HG02973 (cell line): ENCODE results near the gene AGRN.
"Not testable (repeated sequence)": the region's sequence is repeated elsewhere in the genome, so short reads cannot be mapped to it uniquely, and the experiment has no call there.

Experiments used
- ATAC-seq: cut with Tn5 transposase; IDR thresholded peaks from one replicate; pipeline ENCODE4 v1.9.1; 2021; ENCODE audit warnings: moderate library complexity; ENCODE audit not compliant: unreplicated experiment

The AGRN gene

DNA sequence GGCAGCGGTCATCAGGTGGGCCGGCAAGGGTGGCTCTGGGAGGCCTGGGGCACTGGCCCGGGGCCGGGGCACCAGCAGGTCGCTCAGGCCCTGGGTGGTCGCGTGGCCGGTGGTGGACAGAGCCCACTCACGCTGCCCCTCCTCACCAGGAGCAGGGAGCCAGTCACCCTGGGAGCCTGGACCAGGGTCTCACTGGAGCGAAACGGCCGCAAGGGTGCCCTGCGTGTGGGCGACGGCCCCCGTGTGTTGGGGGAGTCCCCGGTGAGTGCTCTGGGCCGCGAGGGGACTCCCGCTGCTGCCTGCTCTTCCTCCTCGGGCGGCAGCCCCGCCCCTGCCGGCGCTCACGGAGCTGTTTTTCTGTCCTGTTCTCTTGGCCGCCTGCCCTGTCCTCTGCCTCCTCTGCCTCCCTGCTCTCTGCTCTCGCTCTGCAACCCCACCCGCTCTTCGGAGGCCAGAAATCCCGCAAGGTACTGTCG is 30.7 kb downstream of the AGRN start:
- no peak for ATAC-seq

DNA sequence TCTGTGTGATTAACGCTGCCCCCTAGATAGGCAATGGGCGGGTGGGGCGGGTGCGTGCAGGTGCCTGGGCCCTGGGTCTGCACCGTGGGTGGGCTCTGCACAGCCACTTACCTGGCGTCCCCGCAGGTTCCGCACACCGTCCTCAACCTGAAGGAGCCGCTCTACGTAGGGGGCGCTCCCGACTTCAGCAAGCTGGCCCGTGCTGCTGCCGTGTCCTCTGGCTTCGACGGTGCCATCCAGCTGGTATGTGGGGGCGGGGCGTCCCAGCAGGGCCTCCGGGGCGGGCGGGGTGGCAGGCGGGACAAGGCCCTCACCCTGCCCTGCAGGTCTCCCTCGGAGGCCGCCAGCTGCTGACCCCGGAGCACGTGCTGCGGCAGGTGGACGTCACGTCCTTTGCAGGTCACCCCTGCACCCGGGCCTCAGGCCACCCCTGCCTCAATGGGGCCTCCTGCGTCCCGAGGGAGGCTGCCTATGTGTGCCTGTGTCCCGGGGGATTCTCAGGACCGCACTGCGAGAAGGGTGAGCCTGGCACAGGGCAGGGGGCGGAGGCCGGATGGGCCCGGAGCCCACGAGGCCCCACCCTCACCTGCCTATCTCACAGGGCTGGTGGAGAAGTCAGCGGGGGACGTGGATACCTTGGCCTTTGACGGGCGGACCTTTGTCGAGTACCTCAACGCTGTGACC is 31.3 kb downstream of the AGRN start:
- ATAC-seq: no peak

DNA sequence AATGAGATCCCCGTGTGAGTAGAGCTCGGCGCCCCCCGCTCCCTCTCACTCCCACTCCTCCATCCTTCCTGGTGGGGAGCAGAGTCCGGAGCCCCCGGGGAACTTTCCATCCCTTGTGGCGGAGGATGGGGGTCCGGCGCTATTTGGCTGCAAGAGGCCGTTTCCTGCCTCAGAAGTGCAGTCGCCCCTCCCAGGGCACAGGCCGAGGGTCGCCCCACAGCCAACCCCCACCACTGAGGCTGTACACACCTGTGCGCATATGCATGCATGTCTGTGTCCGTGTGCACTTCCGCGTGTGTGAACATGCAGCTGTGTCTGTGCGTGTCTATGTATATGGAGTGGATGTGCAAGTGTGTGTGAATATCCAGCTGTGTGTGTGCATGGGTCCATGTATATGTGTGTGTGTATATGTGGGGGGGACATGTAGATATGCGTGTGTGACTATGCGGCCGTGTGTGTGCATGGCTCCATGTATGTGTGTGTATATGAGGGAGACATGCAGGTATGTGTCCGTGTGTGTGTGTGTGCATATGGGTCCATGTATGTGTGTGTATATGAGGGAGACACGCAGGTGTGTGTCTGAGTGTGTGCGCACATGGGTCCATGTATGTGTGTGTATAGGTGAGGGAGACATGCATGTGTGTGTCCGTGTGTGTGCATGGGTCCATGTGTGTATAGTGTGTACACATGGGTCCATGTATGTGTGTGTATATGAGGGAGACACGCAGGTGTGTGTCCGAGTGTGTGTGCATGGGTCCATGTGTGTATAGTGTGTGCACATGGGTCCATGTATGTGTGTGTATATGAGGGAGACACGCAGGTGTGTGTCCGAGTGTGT is 32.3 kb downstream of the AGRN start:
- no peak for ATAC-seq

DNA sequence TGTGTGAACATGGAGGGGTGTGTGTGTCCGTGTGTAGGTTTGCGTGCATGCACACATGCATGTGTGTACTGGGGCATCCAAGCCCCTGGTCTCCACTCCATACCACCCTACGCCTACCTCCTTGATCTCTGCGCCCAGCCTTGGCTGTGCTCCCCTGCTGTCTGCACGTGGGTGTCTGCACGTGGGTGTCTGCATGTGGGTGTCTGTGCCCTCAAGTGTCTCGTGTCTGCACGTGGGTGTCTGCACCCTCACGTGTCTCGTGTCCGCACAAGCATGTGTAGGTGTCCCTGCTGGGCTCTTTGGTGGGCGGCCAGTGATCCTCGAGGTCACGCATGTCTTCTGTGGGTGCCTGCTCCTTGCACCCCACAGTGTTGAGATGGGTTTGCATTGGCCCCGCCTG is 33.1 kb downstream of the AGRN start:
- ATAC-seq: no peak

DNA sequence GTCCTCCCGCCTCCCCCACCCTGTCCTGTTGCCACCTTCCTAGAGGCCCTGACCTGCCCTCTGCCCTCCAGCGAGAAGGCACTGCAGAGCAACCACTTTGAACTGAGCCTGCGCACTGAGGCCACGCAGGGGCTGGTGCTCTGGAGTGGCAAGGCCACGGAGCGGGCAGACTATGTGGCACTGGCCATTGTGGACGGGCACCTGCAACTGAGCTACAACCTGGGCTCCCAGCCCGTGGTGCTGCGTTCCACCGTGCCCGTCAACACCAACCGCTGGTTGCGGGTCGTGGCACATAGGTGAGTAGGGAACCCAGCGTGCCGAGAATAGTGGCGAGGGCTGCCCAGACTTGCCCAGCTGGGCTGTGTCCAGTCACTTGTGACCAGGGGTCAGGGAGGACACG is 33.8 kb downstream of the AGRN start:
- no peak for ATAC-seq

DNA sequence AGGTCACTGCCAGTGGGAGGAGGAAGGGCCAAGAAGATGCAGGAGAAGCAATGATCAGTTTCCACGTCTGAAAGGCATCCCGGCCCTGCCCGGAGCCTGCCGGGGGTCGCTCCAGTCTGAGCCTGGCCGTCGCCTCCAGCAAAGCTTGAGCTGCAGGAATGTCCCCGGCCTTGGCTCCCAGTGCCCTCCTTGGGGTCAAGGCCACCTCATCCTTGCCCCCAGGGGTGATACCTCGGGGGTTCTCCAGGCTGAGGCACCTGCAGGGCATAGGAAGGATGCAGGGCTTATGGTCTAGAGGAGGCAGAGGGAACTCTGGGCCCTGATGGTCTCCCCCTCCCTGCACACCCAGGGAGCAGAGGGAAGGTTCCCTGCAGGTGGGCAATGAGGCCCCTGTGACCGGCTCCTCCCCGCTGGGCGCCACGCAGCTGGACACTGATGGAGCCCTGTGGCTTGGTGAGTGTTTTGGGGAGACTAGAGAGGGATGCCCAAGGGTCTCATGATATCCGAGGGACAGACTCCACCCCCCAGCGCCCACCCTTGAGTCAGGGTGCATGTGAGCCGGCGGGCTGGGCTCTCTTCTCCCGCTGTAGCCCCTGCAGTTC is 34.3 kb downstream of the AGRN start:
- ATAC-seq: no peak

DNA sequence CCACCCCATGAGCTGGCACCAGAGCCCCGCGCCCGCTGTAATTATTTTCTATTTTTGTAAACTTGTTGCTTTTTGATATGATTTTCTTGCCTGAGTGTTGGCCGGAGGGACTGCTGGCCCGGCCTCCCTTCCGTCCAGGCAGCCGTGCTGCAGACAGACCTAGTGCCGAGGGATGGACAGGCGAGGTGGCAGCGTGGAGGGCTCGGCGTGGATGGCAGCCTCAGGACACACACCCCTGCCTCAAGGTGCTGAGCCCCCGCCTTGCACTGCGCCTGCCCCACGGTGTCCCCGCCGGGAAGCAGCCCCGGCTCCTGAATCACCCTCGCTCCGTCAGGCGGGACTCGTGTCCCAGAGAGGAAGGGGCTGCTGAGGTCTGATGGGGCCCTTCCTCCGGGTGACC is 35.1 kb downstream of the AGRN start:
- ATAC-seq: no peak

DNA sequence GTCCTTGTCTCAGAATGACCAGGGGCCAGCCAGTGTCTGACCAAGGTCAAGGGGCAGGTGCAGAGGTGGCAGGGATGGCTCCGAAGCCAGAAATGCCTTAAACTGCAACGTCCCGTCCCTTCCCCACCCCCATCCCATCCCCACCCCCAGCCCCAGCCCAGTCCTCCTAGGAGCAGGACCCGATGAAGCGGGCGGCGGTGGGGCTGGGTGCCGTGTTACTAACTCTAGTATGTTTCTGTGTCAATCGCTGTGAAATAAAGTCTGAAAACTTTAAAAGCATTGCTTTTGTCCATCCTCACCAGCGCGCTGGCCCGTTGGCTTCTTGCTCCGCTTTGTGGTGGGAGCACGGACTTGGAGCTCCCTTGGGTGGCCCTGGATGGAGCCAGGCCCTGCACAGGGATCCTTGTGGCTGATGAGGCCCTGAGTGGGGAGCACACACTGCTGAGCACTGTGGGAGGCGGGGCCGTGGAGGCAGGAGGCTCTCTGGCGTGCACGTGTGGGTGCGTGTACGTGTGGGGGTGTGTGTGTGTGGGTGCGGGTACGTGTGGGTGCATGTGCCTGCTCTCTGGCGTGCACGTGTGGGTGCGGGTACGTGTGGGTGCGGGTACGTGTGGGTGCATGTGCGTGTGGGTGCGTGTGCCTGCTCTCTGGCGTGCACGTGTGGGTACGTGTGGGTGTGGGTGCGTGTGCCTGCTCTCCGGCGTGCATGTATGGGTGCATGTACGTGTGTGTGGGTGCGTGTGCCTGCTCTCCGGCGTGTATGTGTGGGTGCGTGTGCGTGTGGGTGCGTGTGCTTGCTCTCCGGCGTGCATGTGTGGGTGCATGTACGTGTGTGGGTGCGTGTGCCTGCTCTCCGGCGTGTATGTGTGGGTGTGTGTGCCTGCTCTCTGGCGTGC is 36.2 kb downstream of the AGRN start:
- no peak for ATAC-seq

DNA sequence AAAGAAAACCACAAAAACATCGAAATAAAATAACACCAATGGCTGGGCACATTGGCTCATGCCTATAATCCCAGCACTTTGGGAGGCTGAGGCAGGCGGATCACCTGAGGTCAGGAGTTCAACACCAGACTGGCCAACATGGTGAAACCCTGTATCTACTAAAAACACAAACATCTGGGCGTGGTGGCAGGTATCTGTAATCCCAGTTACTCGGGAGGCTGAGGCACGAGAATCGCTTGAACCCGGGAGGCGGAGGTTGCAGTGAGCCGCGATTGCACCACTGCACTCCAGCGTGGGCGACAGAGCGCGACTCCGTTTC is 37.8 kb downstream of the AGRN start:
- not testable (repeated sequence) for ATAC-seq

DNA sequence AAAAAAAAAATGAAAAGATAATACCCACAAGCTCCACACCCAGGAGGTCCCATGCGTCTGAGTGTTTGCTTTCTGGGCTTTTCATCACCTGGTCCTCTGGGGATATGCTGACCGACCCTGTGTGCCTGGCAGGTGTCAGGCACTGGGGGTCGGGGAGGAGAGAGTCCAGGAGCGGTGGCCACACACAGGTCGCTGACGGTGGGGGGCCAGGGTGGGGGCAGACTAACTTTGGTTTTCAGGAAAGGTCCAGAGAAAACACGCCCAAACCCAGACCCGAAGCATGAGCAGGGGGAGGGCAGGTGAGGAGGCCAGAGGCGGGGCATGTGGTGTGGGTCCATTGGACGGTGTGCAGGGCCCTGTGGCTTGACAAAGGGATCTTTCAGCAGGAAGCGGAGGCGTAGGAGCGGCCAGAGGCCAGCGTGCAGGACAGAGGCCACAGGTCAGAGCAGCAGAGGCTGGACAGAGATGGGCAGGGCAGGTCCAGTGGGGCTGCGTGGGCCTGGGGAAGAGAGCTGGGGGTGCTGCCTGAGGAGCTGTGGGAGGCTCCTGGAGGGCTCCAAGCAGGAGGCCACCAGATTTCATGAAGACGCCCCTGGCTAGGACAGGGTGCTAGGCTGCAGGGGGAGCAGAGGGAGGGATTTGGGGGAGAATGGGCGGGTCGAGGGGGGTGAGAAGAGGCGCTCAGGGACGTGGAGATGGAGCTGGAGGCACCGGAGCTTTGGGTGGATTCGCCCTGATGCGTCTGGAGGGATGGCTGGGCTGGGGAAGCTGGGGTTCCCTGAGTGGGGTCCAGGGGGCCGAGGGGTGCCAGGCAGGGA is 38.4 kb downstream of the AGRN start:
- peak; percentile 2 for ATAC-seq

DNA sequence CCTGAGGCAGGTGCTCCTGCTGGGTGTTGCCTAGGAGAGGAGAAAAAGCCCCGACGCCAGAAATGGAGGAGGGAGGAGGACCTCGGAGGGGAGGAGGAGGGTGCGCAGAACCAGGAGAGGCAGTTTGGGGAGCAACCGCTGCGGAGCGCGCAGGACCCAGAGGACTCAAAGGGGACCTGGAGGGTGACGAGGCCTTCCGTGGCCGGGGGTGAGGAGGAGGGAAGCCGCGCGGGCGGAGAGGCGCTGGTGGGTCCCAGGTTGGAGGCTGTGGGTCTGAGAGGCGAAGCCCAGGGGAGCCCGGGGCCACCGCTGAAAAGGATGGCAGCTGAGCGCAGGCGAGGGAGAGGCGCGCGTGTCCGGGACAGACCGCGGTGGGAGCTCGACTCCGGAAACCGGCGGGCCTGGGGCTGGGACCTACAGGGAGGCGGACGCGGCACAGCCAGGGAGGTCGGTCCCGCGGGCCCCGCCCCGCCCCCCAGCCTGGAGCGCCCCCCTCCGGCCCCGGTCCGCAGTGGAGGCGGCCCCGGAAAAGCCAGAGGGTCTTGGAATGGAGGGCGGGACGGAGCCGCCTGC is 39.1 kb downstream of the AGRN start:
- ATAC-seq: peak; percentile 24

DNA sequence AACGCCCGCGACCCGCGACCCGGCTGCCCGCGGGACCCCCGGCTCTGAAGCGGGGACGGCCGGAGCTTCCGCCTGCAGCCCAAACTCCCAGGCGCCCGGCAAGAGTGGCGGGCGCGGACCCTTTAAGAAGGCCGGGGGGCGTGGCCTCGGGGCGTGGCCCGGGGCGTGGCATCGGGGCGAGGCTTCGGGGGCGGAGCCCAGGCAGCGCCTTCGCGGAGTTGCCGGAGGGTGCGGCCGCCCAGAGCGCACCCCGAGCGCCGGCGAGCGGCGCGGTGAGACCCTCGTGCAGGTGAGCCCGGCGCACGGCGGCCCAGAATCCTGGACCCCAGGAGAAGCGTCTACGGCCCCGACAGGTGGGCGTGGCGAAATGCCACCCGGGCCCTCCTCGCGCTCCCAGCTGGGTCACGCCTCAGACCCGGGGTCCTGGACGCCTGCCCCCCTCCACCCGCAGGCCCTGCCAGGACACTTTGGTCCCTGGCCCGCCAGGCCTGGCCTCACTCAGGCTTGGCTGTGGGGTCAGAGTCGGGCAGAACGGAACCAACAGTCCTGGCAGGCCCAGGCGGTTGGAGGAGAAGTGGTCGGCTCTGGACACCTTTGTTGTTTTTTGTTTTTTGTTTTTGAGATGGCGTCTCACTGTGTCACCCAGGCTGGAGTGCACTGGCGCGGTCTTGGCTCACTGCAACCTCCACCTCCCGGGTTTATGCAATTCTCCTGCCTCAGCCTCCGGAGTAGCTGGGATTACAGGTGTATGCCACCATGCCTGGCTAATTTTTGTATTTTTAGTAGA is 39.8 kb downstream of the AGRN start:
- peak; percentile 56 for ATAC-seq

DNA sequence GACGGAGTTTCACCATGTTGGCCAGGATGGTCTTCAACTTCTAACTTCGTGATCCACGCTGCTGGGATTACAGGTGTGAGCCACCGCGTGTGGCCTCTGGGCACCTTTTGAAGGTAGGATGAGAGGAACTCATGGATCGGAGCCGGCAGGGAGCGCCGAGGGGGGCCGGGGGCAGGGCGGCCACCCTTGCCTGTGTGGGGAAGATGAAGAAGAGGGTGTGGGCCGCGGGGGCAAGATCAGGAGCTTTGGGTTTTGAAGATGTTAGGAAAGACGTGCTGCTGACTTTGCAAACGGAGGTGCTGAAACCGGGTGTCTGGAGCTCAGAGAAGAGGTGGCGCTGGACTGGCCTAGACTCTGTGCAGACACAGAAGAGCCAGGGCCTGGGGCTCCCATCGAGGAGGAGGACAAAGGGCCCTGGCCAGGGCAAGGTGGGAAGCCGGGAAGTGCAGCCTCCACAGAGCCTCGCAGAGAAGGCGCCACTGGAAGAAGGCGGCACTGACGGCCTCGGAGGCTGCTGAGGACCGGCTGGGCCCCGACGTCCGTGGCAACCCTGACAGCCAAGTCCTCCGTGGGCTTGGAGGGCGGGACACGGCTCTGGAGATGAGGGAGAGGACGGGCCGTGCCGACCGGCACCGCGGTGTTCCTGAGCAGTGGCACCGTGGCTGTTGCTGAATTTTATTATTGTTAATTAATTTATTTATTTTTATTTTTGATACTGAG is 40.5 kb downstream of the AGRN start:
- no peak for ATAC-seq

DNA sequence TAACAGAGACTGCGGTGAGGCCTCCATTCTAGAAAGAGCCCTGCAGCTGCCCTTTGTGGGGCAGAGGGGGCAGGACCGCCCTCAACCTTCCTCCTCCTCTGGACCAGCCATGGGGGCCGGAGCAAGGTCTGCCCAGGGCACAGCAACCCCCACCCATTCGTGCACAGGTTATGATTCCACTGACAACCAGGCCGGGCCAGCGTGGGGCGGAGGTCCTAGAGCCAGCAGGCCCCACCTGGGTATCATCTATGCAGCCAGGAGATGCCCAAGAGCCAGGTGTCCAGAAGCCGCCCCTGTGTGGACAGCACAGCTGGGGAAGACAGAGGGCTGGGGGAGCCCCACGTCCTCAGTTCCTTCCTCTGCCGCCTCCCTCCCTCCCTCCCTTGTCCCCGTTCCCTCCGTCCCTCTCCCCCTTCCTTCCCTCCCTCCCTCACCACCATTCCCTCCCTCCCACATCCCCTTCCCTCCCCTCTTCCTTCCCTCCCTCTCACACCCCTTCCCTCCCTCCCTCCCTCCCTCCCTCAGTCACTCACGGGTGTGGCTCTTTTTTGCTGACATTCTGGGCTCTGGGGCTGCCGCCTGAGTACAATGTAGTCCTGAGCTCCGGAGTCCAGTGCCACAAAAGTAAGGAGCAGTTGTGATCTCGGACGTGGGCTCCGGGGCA is 41.9 kb downstream of the AGRN start:
- no peak for ATAC-seq

DNA sequence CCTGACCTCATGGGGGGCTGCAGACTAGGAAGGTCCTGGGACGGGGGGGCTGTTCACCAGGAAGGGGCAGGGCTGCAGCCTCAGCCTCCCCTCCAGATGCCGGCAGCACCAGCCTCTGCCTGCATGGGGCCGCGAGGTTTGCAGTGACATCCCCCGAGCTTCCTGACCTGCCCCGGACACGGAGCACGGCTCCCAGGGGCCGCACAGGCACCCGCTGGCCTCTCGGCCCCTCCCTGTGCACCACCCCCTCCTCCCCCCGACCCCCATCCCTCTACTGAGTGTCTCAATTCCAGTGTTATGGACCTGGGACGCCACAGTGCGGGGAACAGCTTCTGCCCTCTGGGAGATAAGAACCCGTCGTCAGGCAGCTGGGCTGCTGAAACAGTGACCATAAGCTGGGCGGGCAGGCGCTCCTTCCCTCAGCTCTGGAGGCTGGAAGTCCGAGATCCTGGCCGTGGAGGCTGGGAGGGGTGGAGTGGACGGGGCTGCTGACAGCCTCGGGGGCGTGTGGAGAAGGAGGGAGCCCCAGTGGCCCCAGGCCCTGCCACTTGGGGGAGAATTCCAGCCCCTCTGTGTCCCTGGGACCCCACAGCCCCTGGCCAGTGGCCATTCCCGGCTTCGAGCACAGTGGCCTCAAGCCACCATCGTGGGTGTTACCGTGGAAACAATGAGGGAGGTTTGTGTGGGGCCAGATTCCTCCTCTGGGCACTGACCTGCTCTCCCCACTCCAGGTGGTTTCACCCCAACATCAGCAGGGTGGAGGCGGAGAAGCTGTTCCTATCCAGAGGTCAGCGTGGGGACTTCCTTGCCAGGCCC is 42.6 kb downstream of the AGRN start:
- no peak for ATAC-seq

DNA sequence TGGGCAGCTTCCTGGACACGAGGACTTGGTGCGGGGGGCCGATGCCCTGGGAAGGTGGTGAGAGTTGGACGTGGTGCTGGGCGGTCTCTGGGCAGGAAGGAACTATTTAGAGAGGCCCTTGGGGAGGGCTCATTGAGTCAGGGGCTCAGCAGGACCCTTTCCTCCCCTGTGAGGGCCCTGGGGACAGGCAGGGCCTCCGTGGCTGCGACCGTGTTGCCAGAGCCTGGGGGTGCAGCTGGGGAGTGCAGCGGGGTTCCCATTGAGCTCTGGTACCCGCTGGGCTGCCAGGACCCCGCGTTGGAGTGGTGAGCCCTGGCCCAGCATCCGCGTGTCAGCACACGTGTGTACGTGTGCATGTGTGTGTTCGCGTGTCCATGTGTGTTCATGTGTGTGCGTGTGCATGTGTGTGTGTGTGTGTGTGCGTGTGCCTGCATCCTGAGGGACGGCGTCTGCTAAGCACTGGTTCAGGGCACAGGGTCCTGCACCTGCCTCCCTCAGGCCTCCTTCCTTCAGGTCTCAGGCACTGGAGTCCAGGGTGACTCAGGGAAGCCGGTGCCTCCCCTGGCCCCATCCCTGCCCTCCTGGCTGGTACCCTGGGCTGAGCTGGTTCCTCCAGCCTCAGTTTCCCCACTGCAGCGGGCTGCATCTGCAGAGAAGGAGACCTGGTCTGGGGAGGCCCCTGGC is 43.5 kb downstream of the AGRN start:
- no peak for ATAC-seq
